Hepatocyte (in vitro differentiated cells): Measurements from ENCODE around the gene MRPL10. TPM values are rescaled to one million over a fixed set of nuclear protein-coding genes. Genes with fewer than 3 reads are reported as not detected.

Experiments
- DNase-seq: peaks from one replicate; pipeline ENCODE4 v3.0.0-alpha.2; 2016; ENCODE audit warnings: low spot score
- H2AFZ ChIP-seq: fragments of 200-600 bp; sonication (generic); 2 replicates; pipeline ENCODE4 v1.6.0; 2016; ENCODE audit warnings: antibody characterized with exemption, mild to moderate bottlenecking
- H3K27ac ChIP-seq: fragments of 200-600 bp; sonication (generic); 2 replicates; pipeline ENCODE4 v1.5.1; 2016; ENCODE audit warnings: mild to moderate bottlenecking
- H3K27me3 ChIP-seq: fragments of 200-600 bp; sonication (generic); 2 replicates; pipeline ENCODE4 v1.6.1; 2016
- H3K36me3 ChIP-seq: fragments of 200-600 bp; sonication (generic); replicated peaks from 2 replicates; pipeline ENCODE4 v1.5.1; 2016; ENCODE audit warnings: low read depth; ENCODE audit not compliant: insufficient read depth
- H3K4me1 ChIP-seq: fragments of 200-600 bp; sonication (generic); 2 replicates; pipeline ENCODE4 v1.5.1; 2016; ENCODE audit warnings: mild to moderate bottlenecking, moderate library complexity; ENCODE audit not compliant: insufficient read depth
- H3K4me2 ChIP-seq: fragments of 200-600 bp; sonication (generic); 2 replicates; pipeline ENCODE4 v1.6.0; 2016
- H3K4me3 ChIP-seq: fragments of 200-600 bp; sonication (generic); 2 replicates; pipeline ENCODE4 v1.5.1; 2016; ENCODE audit warnings: mild to moderate bottlenecking
- H3K79me2 ChIP-seq: fragments of 200-600 bp; sonication (generic); 2 replicates; pipeline ENCODE4 v1.6.0; 2017; ENCODE audit warnings: mild to moderate bottlenecking
- H3K9me2 ChIP-seq: fragments of 200-600 bp; sonication (generic); replicated peaks from 2 replicates; pipeline ENCODE4 v1.6.0; 2017; ENCODE audit warnings: mild to moderate bottlenecking; ENCODE audit not compliant: insufficient read depth
- H3K9me3 ChIP-seq: fragments of 200-600 bp; sonication (generic); 2 replicates; pipeline ENCODE4 v1.5.1; 2016; ENCODE audit warnings: low read depth, mild to moderate bottlenecking
- H4K20me1 ChIP-seq: fragments of 200-600 bp; sonication (generic); 2 replicates; pipeline ENCODE4 v1.6.0; 2016; ENCODE audit warnings: mild to moderate bottlenecking; ENCODE audit not compliant: insufficient read depth, poor library complexity, severe bottlenecking
- CTCF ChIP-seq: fragments of 200-600 bp; sonication (generic); IDR thresholded peaks from 2 replicates; pipeline ENCODE4 v1.5.1; 2016; ENCODE audit warnings: antibody characterized with exemption, mild to moderate bottlenecking; ENCODE audit not compliant: poor library complexity
- EZH2 ChIP-seq: fragments of 200-600 bp; sonication (generic); IDR thresholded peaks from 2 replicates; pipeline ENCODE4 v1.6.1; 2016; ENCODE audit warnings: antibody characterized with exemption, mild to moderate bottlenecking, borderline replicate concordance
- EZH2phosphoT487 ChIP-seq: fragments of 200-600 bp; sonication (generic); IDR thresholded peaks from one replicate; pipeline ENCODE4 v1.6.1; 2018; ENCODE audit warnings: antibody characterized with exemption, mild to moderate bottlenecking, low read depth, moderate library complexity; ENCODE audit not compliant: unreplicated experiment, severe bottlenecking
- WGBS: methylation state at CpG from one replicate; pipeline ENCODE4 v1.1.6; 2016; ENCODE audit warnings: low lambda C conversion rate; ENCODE audit errors: missing lambda C conversion rate; 5-methylcytosine and 5-hydroxymethylcytosine counted together
- polyA plus RNA-seq: library from polyadenylated mRNA; unstranded; fragments of >200 nt; fragmentation: Nextera tagmentation; extraction: Ambion mirVana; gene quantifications from 2 replicates; pipeline ENCODE4 v1.2.1, GENCODE V29; 2016
- total RNA-seq: library from RNA; depleted of rRNA; stranded (reverse); fragments of >200 nt; gene quantifications from 2 replicates; pipeline ENCODE4 v1.2.3, GENCODE V29; 2014

The MRPL10 gene
- total and polyA plus RNA-seq, 2 experiments from 2014 or later = 30.7 to 33.7 TPM

DNA sequence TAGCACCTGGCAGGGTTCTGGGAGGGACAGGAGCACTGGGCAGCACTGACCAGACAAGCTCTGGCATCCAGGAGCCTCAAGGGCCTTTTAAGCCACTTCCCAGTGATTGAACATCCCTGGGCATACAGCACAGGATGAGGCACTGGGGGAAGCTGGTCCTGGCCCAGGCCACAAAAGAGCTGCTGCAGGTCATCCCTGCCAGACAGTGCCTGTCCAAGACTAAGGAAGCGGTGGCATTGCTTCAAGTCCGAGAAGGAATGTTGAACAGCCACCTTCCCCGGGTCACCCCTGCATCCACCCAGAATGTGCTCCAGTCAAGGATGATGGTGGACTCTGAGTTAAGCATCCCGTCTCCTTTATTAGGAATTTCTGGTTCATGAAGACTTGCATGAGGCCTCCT lies 8.6 kb downstream of the MRPL10 start:
- Histone ChIP-seq H3K79me2 (peaks cover 5% of the 10 kb centered on the region), H4K20me1 (no peaks in the 10 kb centered on the region), H3K4me3 (no peak overlapping the region), H3K27ac (no peak overlapping the region), H3K9me3 (no peaks in the 10 kb centered on the region), H3K4me1 (peaks cover 9% of the 10 kb centered on the region), H3K36me3 (no peaks in the 10 kb centered on the region), H3K27me3 (no peaks in the 10 kb centered on the region), H3K9me2 (no peaks in the 10 kb centered on the region), H2AFZ (no peak overlapping the region), H3K4me2 (no peak overlapping the region)
- DNase-seq = no peak
- TF ChIP-seq EZH2 (no peak), CTCF (no peak), EZH2phosphoT487 (no peak)
- WGBS = 84% methylated on average over 4 of the region's 4 CpGs

GRCh38 chr17:47821424-47822391 lies 9.6 kb downstream of the MRPL10 start, which contains the start of gene OSBPL7:
Gene OSBPL7, minus strand, starts transcription at chr17:47821794. Its CDS starts 1,516 bp downstream, at chr17:47820278.
- WGBS = 9% methylated on average over 21 of the region's 21 CpGs
- Histone ChIP-seq H3K4me2 (peak within 1 kb of the TSS; percentile 95), H2AFZ (peak within 1 kb of the TSS; percentile 73), H3K9me3 (no peaks in the 10 kb centered on the region), H3K27me3 (no peaks in the 10 kb centered on the region), H3K4me3 (peak within 1 kb of the TSS; percentile 82), H4K20me1 (no peaks in the 10 kb centered on the region), H3K36me3 (no peaks in the 10 kb centered on the region), H3K79me2 (peaks cover 5% of the 10 kb centered on the region), H3K4me1 (peaks cover 9% of the 10 kb centered on the region), H3K27ac (peak within 1 kb of the TSS; percentile 84), H3K9me2 (no peaks in the 10 kb centered on the region)
- peak; percentile 91 for DNase-seq
- peak; percentile 57 for TF ChIP-seq CTCF
- TF ChIP-seq EZH2 = no peak

GRCh38 chr17:47821031-47821423 lies 10.3 kb downstream of the MRPL10 start:
- Histone ChIP-seq H4K20me1 (no peaks in the 10 kb centered on the region), H3K27me3 (no peaks in the 10 kb centered on the region), H3K9me2 (no peaks in the 10 kb centered on the region), H3K4me1 (peaks cover 9% of the 10 kb centered on the region), H3K36me3 (no peaks in the 10 kb centered on the region), H3K27ac (peak overlapping the region; percentile 84), H3K79me2 (peaks cover 5% of the 10 kb centered on the region), H2AFZ (peak overlapping the region; percentile 73), H3K4me2 (peak overlapping the region; percentile 95), H3K4me3 (peak overlapping the region; percentile 82), H3K9me3 (no peaks in the 10 kb centered on the region)
- TF ChIP-seq EZH2phosphoT487 = no peak
- no peak for TF ChIP-seq EZH2
- TF ChIP-seq CTCF = no peak
- DNase-seq = no peak
- WGBS = 24% methylated on average over 3 of the region's 4 CpGs
